Putamen (tissue), 1 donor: Measurements from ENCODE around the gene SUPT20HL2.
"Not testable (repeated sequence)": the region's sequence is repeated elsewhere in the genome, so short reads cannot be mapped to it uniquely, and the experiment has no call there.

Experiments used
- DNase-seq: peaks from one replicate; pipeline ENCODE4 v3.0.0-alpha.2; 2016; ENCODE audit warnings: low spot score

SUPT20HL2 gene

GRCh38 chrX:24309580-24310374 lies 4.1 kb downstream of the SUPT20HL2 start:
- not testable (repeated sequence) for DNase-seq

- DNase-seq = not testable (repeated sequence)
These were observed 5.1 kb downstream of the SUPT20HL2 start for GRCh38 chrX:24308803-24309202.

- no peak for DNase-seq
These were observed 7.4 kb downstream of the SUPT20HL2 start for GRCh38 chrX:24306440-24306839.

GRCh38 chrX:24305905-24306304 lies 8.0 kb downstream of the SUPT20HL2 start:
- DNase-seq = no peak

- DNase-seq = no peak
These were observed 12.1 kb downstream of the SUPT20HL2 start for GRCh38 chrX:24301806-24302205.

GRCh38 chrX:24301060-24301459 lies 12.8 kb downstream of the SUPT20HL2 start:
- DNase-seq = no peak

- no peak for DNase-seq
These were observed 15.7 kb downstream of the SUPT20HL2 start for GRCh38 chrX:24298191-24298590.

- no peak for DNase-seq
These were observed 19.2 kb downstream of the SUPT20HL2 start for GRCh38 chrX:24294619-24295018.

GRCh38 chrX:24293412-24293811 lies 20.5 kb downstream of the SUPT20HL2 start:
- DNase-seq = no peak

- no peak for DNase-seq
These were observed 21.5 kb downstream of the SUPT20HL2 start for GRCh38 chrX:24292353-24292752.

- no peak for DNase-seq
These were observed 28.8 kb downstream of the SUPT20HL2 start for GRCh38 chrX:24285082-24285481.

- DNase-seq = no peak
These were observed 30.6 kb downstream of the SUPT20HL2 start for GRCh38 chrX:24283127-24283794.

- no peak for DNase-seq
These were observed 31.3 kb downstream of the SUPT20HL2 start for GRCh38 chrX:24282381-24283126.

GRCh38 chrX:24277405-24277804 lies 36.5 kb downstream of the SUPT20HL2 start:
- no peak for DNase-seq

- no peak for DNase-seq
These were observed 37.9 kb downstream of the SUPT20HL2 start for GRCh38 chrX:24276015-24276414.

GRCh38 chrX:24271262-24271661 lies 42.6 kb downstream of the SUPT20HL2 start:
- no peak for DNase-seq

GRCh38 chrX:24268786-24269185 lies 45.1 kb downstream of the SUPT20HL2 start:
- no peak for DNase-seq

- DNase-seq = no peak
These were observed 46.9 kb downstream of the SUPT20HL2 start for GRCh38 chrX:24266996-24267395.

GRCh38 chrX:24264383-24264782 lies 49.5 kb downstream of the SUPT20HL2 start:
- no peak for DNase-seq

GRCh38 chrX:24262309-24262708 lies 51.6 kb downstream of the SUPT20HL2 start:
- no peak for DNase-seq
